Coronary artery (tissue), 2 donors: ENCODE data around the gene SHCBP1L.

Experiments
- DNase-seq: peaks from one replicate; pipeline ENCODE4 v3.0.0-alpha.2; 2017; ENCODE audit warnings: low spot score
- H3K27ac ChIP-seq, 2 donors: fragments of 200-600 bp; sonication (generic); one replicate each; pipeline ENCODE4 v1.5.1; 2016 to 2019
- H3K4me3 ChIP-seq: fragments of 200-600 bp; sonication (generic); 2 replicates; pipeline ENCODE4 v1.5.1; 2016; ENCODE audit warnings: mild to moderate bottlenecking, moderate library complexity
- TF ChIP-seq, protein P1 (sequence below): fragments of 200-600 bp; sonication (generic); IDR thresholded peaks from one replicate; pipeline ENCODE4 v1.5.1; 2019; ENCODE audit warnings: antibody characterized with exemption

SHCBP1L gene

DNA sequence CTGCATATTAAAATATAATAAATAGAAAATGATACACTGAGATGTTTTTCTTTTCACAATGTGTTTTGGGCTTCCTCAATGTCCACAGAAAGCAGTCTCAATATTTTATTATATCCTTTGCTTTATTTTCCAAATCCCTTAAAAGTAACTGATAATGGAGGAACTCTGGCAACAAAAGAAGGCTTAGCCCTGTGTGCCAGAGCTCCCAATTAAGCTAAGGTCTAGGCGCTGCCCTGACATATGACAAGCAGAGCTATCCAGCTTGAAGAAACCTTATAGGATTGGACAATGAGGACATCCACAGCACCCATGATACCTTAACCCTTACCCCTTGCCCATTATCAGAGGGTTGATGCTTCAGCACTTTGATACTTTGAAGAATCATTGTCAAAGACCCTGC is 12.9 kb upstream of the SHCBP1L start:
- TF ChIP-seq, protein P1, sequence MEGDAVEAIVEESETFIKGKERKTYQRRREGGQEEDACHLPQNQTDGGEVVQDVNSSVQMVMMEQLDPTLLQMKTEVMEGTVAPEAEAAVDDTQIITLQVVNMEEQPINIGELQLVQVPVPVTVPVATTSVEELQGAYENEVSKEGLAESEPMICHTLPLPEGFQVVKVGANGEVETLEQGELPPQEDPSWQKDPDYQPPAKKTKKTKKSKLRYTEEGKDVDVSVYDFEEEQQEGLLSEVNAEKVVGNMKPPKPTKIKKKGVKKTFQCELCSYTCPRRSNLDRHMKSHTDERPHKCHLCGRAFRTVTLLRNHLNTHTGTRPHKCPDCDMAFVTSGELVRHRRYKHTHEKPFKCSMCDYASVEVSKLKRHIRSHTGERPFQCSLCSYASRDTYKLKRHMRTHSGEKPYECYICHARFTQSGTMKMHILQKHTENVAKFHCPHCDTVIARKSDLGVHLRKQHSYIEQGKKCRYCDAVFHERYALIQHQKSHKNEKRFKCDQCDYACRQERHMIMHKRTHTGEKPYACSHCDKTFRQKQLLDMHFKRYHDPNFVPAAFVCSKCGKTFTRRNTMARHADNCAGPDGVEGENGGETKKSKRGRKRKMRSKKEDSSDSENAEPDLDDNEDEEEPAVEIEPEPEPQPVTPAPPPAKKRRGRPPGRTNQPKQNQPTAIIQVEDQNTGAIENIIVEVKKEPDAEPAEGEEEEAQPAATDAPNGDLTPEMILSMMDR = no peak
- DNase-seq = no peak
- Histone ChIP-seq H3K27ac (no peak overlapping the region), H3K4me3 (no peak overlapping the region)

DNA sequence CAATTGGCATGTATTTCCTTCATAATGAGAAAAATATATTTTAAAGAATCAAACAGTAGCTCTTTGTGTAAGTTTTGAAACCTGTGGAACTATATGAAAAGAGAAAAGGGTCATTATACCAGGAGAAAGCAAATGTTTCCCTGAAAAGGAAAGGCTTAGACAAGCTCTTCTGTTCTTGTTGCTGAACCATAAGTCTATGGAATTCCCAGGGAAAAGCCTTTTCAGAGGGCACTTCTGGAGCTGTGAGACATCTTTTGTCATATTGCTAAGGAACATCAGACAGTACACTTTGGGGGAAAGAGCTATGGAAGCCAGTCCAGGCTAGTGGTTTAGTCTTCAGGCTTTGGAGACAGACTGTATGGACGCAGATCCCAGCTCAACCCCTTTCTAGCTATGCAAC is 12.1 kb upstream of the SHCBP1L start:
- DNase-seq = no peak
- TF ChIP-seq, protein P1 = no peak
- Histone ChIP-seq H3K4me3 (no peak overlapping the region), H3K27ac (no peak overlapping the region)

- DNase-seq = no peak
- TF ChIP-seq, protein P1 = peak; percentile 78
- peak overlapping the region; percentile 65 for H3K4me3 ChIP-seq
- peak overlapping the region; percentile 38 to 78 for H3K27ac ChIP-seq
Measured at GRCh38 chr1:182962554-182963115, 9.7 kb upstream of the SHCBP1L start.

GRCh38 chr1:182960046-182960445 is 7.1 kb upstream of the SHCBP1L start:
- no peak overlapping the region for H3K27ac ChIP-seq
- TF ChIP-seq, protein P1 = no peak
- no peak for DNase-seq
- no peak overlapping the region for H3K4me3 ChIP-seq

DNA sequence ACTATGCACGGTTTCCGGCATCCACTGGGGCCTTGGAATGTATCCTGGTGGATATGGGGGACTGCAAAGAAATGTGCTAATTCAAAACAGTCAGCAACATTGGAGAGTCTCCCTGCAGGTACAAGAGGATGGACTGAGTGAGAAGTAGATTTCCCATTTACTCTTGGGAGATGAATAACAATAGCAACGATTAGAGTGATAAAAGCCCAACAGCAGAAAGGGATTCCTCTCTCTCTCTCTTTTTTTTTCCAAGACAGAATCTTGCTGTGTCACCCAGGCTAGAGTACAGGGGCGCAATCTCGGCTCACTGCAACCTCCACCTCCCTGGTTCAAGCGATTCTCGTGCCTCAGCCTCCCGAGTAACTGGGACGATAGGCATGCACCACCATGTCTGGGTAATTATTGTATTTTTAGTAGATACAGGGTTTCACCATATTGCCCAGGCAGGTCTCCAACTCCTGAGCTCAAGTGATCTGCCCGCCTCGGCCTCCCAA is 5.0 kb upstream of the SHCBP1L start:
- TF ChIP-seq, protein P1 = no peak
- Histone ChIP-seq H3K27ac (no peak overlapping the region), H3K4me3 (no peak overlapping the region)
- DNase-seq = no peak

DNA sequence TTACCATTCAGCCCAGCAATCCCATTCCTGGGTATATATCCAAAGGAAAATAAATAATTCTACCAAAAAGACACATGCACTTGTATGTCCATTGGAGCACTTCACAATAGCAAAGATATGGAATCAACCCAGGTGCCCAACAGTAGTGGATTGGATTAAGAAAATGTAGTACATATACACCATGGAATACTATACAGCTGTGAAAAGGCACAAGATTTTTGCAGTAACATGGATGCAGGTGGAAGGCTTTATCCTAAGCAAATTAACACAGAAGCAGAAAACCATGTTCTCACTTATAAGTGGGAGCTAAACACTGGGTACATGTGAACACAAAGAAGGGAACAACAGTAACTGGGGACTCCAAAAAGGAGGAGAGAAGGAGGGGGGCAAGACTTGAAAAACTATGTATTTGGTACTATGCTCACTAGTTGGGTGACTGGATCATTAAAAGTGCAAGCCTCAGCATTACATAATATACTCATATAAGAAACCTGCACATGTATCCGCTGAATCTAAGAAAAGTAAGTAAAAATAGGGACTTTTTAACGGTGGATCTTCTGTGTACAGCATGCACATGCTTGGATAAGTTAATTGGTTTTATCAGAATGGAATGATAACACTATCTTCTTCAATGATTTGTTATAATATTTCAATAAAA is 3.9 kb upstream of the SHCBP1L start:
- no peak overlapping the region for H3K4me3 ChIP-seq

More for the DNA sequence above, 3.9 kb upstream of the SHCBP1L start:
- no peak for DNase-seq
- TF ChIP-seq, protein P1 = no peak
- no peak overlapping the region for H3K27ac ChIP-seq
